Stomach (tissue), 9 donors: ENCODE data around the gene LINC01488. TPM values are rescaled to one million over a fixed set of nuclear protein-coding genes. Genes with fewer than 3 reads are reported as not detected.

ENCODE experiments used
- DNase-seq, 2 donors: peaks; one replicate each; pipeline versions ENCODE4 v3.0.0 to v3.0.0-alpha.2; 2013 to 2019
- H3K27ac ChIP-seq, 5 donors: fragments of 200-600 bp in 4 of 5; sonication (generic) in 4 of 5; one replicate each; pipeline ENCODE4 v1.5.1; 2013 to 2019; ENCODE audit warnings: mild to moderate bottlenecking in 1 of 5, moderate library complexity in 1 of 5
- H3K27me3 ChIP-seq, 3 donors: fragments of 200-600 bp; sonication (generic); one replicate each; pipeline ENCODE4 v1.5.1; 2017 to 2019; ENCODE audit warnings: mixed run types in 1 of 3
- H3K36me3 ChIP-seq, 4 donors: fragments of 200-600 bp; sonication (generic); 1 replicate in 3 of 4; 2 replicates in 1 of 4; pipeline ENCODE4 v1.5.1; 2016 to 2019
- H3K4me1 ChIP-seq, 4 donors: fragments of 200-600 bp; sonication (generic); one replicate each; pipeline ENCODE4 v1.5.1; 2016 to 2019
- H3K4me3 ChIP-seq, 4 donors: fragments of 200-600 bp; sonication (generic) in 3 of 4; one replicate each; pipeline ENCODE4 v1.5.1; 2016 to 2019; ENCODE audit warnings: mild to moderate bottlenecking in 1 of 4
- H3K9me3 ChIP-seq, 4 donors: fragments of 200-600 bp; sonication (generic); one replicate each; pipeline ENCODE4 v1.5.1; 2016 to 2019
- CTCF ChIP-seq, 7 experiments: fragments of 450-650 bp in 4 of 7; fragments of 200-600 bp in 3 of 7; sonication (generic) in 3 of 7; IDR thresholded peaks; one replicate each; pipeline ENCODE4 v1.5.1; 2016 to 2019; ENCODE audit warnings: antibody characterized with exemption in 7 of 7, control low read depth in 2 of 7, mild to moderate bottlenecking in 1 of 7
- EP300 ChIP-seq: sonication (generic); formaldehyde crosslinking; IDR thresholded peaks from one replicate; pipeline ENCODE4 v1.6.1; 2017; ENCODE audit warnings: antibody characterized with exemption
- POLR2A ChIP-seq, 4 donors: fragments of 450-650 bp; IDR thresholded peaks; one replicate each; pipeline ENCODE4 v1.6.1; 2016; ENCODE audit warnings: antibody characterized with exemption in 4 of 4, control low read depth in 2 of 4, mild to moderate bottlenecking in 1 of 4, moderate library complexity in 1 of 4
- POLR2AphosphoS5 ChIP-seq, 3 donors: sonication (generic); formaldehyde crosslinking; IDR thresholded peaks; one replicate each; pipeline ENCODE4 v1.6.1; 2016; ENCODE audit warnings: antibody characterized with exemption in 3 of 3
- WGBS, 5 donors: extraction: QIAGEN DNeasy Blood & Tissue Kit in 3 of 5; methylation state at CpG; one replicate each; pipeline versions ENCODE4 v1.1.5 to v1.1.7; 2013 to 2018; 5-methylcytosine and 5-hydroxymethylcytosine counted together
- intact Hi-C: fragments of 100-400 bp; cut with DNase I; formaldehyde crosslinking; loops from one replicate; pipeline ENCODE4 v1.15.1; 2023; ENCODE audit warnings: low total_unique reads
- polyA plus RNA-seq, 3 donors: library from polyadenylated mRNA; stranded (reverse); fragments of 200-250 nt; gene quantifications; one replicate each; pipeline ENCODE4 v1.2.3, GENCODE V29; 2013
- total RNA-seq, 5 donors: library from RNA; depleted of rRNA; stranded (reverse); fragments of >200 nt; gene quantifications; one replicate each; pipeline versions ENCODE4 v1.1.0 to v1.2.3, GENCODE V29; 2014 to 2016
- donor health status: healthy with polysubstance abuse.
- donor health status: Bipolar disorder and iron deficiency.
- donor health status: healthy.

Gene LINC01488
- total and polyA plus RNA-seq, 8 donors: not detected

- Histone ChIP-seq H3K9me3 (no peaks in the 10 kb centered on the region), H3K4me3 (no peak overlapping the region), H3K27me3 (peaks cover 0 to 12% (median 0%) of the 10 kb centered on the region in 3 donors), H3K4me1 (peaks cover 18 to 33% (median 27%) of the 10 kb centered on the region in 4 donors), H3K36me3 (no peaks in the 10 kb centered on the region), H3K27ac (peak overlapping the region in 3 of 5 donors; percentile 72 to 80 (median 77))
- intact Hi-C loops: no loop called here
- DNase-seq: peak in 1 of 2 donors; percentile 23
- 75 to 79% (median 78%) methylated on average over 10 of the region's 10 CpGs for WGBS, 5 donors
- TF ChIP-seq POLR2A (IDR thresholded peaks at IDR 0.05) (no peak), EP300 (no peak), CTCF (IDR thresholded peaks at IDR 0.05) (no peak), POLR2AphosphoS5 (IDR thresholded peaks at IDR 0.05) (no peak)
Observed at GRCh38 chr11:69442012-69442806, 39.3 kb upstream of the LINC01488 start.

GRCh38 chr11:69442807-69443137 lies 38.7 kb upstream of the LINC01488 start:
- DNase-seq: peak in 1 of 2 donors; percentile 85
- Histone ChIP-seq H3K36me3 (no peaks in the 10 kb centered on the region), H3K27me3 (peaks cover 0 to 12% (median 0%) of the 10 kb centered on the region in 3 donors), H3K27ac (peak overlapping the region; percentile 7 to 80 (median 77)), H3K9me3 (no peaks in the 10 kb centered on the region), H3K4me1 (peaks cover 18 to 39% (median 28%) of the 10 kb centered on the region in 4 donors), H3K4me3 (peak overlapping the region in 2 of 4 donors; percentile 39 to 44)
- TF ChIP-seq EP300: no peak
- no peak for TF ChIP-seq CTCF (IDR thresholded peaks at IDR 0.05)
- no peak for TF ChIP-seq POLR2A (IDR thresholded peaks at IDR 0.05)
- TF ChIP-seq POLR2AphosphoS5 (IDR thresholded peaks at IDR 0.05): no peak
- WGBS, 5 donors: 16 to 27% (median 20%) methylated on average over 5 to 10 of the region's 10 CpGs
- intact Hi-C loops: no loop called here

GRCh38 chr11:69443138-69443967 lies 38.1 kb upstream of the LINC01488 start:
- H3K27me3 ChIP-seq: peaks cover 0 to 12% (median 0%) of the 10 kb centered on the region in 3 donors
- DNase-seq: peak; percentile 81 to 97
- intact Hi-C loops: no loop called here
- peak overlapping the region; percentile 33 to 44 (median 39) for H3K4me3 ChIP-seq
- no peaks in the 10 kb centered on the region for H3K36me3 ChIP-seq
- H3K4me1 ChIP-seq: peaks cover 18 to 45% (median 32%) of the 10 kb centered on the region in 4 donors
- H3K9me3 ChIP-seq: no peaks in the 10 kb centered on the region
- TF ChIP-seq CTCF (IDR thresholded peaks at IDR 0.05) (no peak), POLR2AphosphoS5 (IDR thresholded peaks at IDR 0.05) (peak in 1 of 3 donors; percentile 54), EP300 (no peak), POLR2A (IDR thresholded peaks at IDR 0.05) (no peak)
- WGBS, 5 donors: 2 to 6% (median 4%) methylated on average over 40 to 48 of the region's 48 CpGs
- peak overlapping the region; percentile 62 to 80 (median 77) for H3K27ac ChIP-seq

GRCh38 chr11:69443968-69444364 lies 37.5 kb upstream of the LINC01488 start:
- Histone ChIP-seq H3K36me3 (no peaks in the 10 kb centered on the region), H3K9me3 (no peaks in the 10 kb centered on the region), H3K27ac (peak overlapping the region; percentile 62 to 80 (median 77)), H3K4me3 (peak overlapping the region; percentile 33 to 44 (median 39)), H3K4me1 (peaks cover 21 to 51% (median 36%) of the 10 kb centered on the region in 4 donors), H3K27me3 (peaks cover 0 to 12% (median 0%) of the 10 kb centered on the region in 3 donors)
- peak in 1 of 2 donors; percentile 73 for DNase-seq
- 52 to 77% (median 61%) methylated on average over 6 of the region's 6 CpGs for WGBS, 5 donors
- intact Hi-C loops: no loop called here
- TF ChIP-seq CTCF (IDR thresholded peaks at IDR 0.05): no peak
- TF ChIP-seq POLR2A (IDR thresholded peaks at IDR 0.05): no peak
- no peak for TF ChIP-seq POLR2AphosphoS5 (IDR thresholded peaks at IDR 0.05)
- no peak for TF ChIP-seq EP300
